ENCODE measurements around the gene ARHGEF12. TPM values are rescaled to one million over a fixed set of nuclear protein-coding genes. Genes with fewer than 3 reads are reported as not detected.

Gene ARHGEF12
- total and polyA plus RNA-seq, 2 experiments from 2014 or later: 9.0 to 38.9 TPM

GRCh38 chr11:120330045-120330444, 6.2 kb upstream of the ARHGEF12 start (continued):
- TF ChIP-seq CTCF (conservative IDR thresholded peaks at IDR 0.05; ENCODE audit: low read depth in 2 of 2): no peak

- peaks cover 4% of the 10 kb centered on the region; the same call in 1 of the 2 replicates for H3K4me1 ChIP-seq (ENCODE audit: insufficient read depth)
- no peak overlapping the region for H3K4me3 Mint-ChIP-seq
- H4K20me1 ChIP-seq (replicated peaks; ENCODE audit: insufficient read depth): no peaks in the 10 kb centered on the region; the same call in 1 of the 2 replicates
- no peaks in the 10 kb centered on the region for H3K36me3 ChIP-seq (ENCODE audit: insufficient read depth)
- H3K27me3 ChIP-seq (ENCODE audit: insufficient read depth): peaks cover 4% of the 10 kb centered on the region; the same call in 1 of the 2 replicates
- no peak overlapping the region for H3K4me2 ChIP-seq
- ATAC-seq (no peak), DNase-seq (ENCODE audit: low spot score) (no peak)
- no peaks in the 10 kb centered on the region for H3K9me2 ChIP-seq (ENCODE audit: insufficient read depth)
- H3K27me3 Mint-ChIP-seq (ENCODE audit: insufficient read depth, low read depth, poor library complexity): peaks cover 2% of the 10 kb centered on the region
- no peak overlapping the region for H3K27ac Mint-ChIP-seq
- H2AFZ ChIP-seq: no peak overlapping the region
- H3K4me1 Mint-ChIP-seq: peaks cover 10% of the 10 kb centered on the region
- H3K36me3 Mint-ChIP-seq (ENCODE audit: low read depth): peaks cover 8% of the 10 kb centered on the region; the same call in 2 of the 3 replicates
- H3K9me3 Mint-ChIP-seq: no peaks in the 10 kb centered on the region
- no peak overlapping the region for H3K4me3 ChIP-seq
- peaks cover 7% of the 10 kb centered on the region; the same call in 1 of the 2 replicates for H3K79me2 ChIP-seq (replicated peaks; ENCODE audit: insufficient read depth)
- H3K27ac ChIP-seq (ENCODE audit: low read depth): no peak overlapping the region
- H3F3A ChIP-seq (replicated peaks; ENCODE audit: low read depth): peaks cover under 1% of the 10 kb centered on the region; the same call in 1 of the 2 replicates
- TF ChIP-seq STAT1 (IDR thresholded peaks at IDR 0.05; ENCODE audit: unreplicated experiment) (no peak), CTCF (conservative IDR thresholded peaks at IDR 0.05; ENCODE audit: low read depth in 2 of 2) (no peak), EZH2phosphoT487 (IDR thresholded peaks at IDR 0.05; ENCODE audit: unreplicated experiment) (no peak), NANOG (IDR thresholded peaks at IDR 0.05; ENCODE audit: borderline replicate concordance) (no peak), CREB1 (CRISPR knock-in tag; IDR thresholded peaks at IDR 0.05; ENCODE audit: low read depth) (no peak), ZNF331 (CRISPR knock-in tag; IDR thresholded peaks at IDR 0.05; ENCODE audit: low read depth) (no peak), ZNF462 (CRISPR knock-in tag; IDR thresholded peaks at IDR 0.05) (no peak), EZH2 (IDR thresholded peaks at IDR 0.05; ENCODE audit: low read depth, unreplicated experiment) (no peak), ZNF114 (CRISPR knock-in tag; IDR thresholded peaks at IDR 0.05) (no peak), POLR2AphosphoS5 (IDR thresholded peaks at IDR 0.05; ENCODE audit: low read depth) (no peak)
Measured at GRCh38 chr11:120331301-120331996, 4.8 kb upstream of the ARHGEF12 start.
